SK-N-SH (cell line): ENCODE results near the gene KRTAP10-7. TPM values are rescaled to one million over a fixed set of nuclear protein-coding genes. Genes with fewer than 3 reads are reported as not detected.

Experiments
- CTCF ChIA-PET: fragments of 300-600, 350-600 bp; formaldehyde crosslinking; extraction: SDS; loops from one replicate; lab custom pipeline; 2021; lab: Yijun Ruan, JAX
- POLR2A ChIA-PET: fragments of 350-600 bp; sonication (Branson Sonifier 250); formaldehyde crosslinking; extraction: SDS; loops from one replicate; lab custom pipeline; 2020; ENCODE audit warnings: antibody characterized with exemption, inconsistent platforms; lab: Yijun Ruan, JAX
- DNase-seq: peaks from one replicate; pipeline ENCODE4 v3.0.0; 2012
- H2AFZ ChIP-seq: fragments of 200-600 bp; sonication (generic); 2 replicates; pipeline ENCODE4 v1.8.1; 2016; ENCODE audit warnings: antibody characterized with exemption, mild to moderate bottlenecking, low read depth
- H3F3A ChIP-seq: fragments of 200-600 bp; sonication (generic); replicated peaks from 2 replicates; pipeline ENCODE3; 2016; ENCODE audit warnings: antibody characterized with exemption, mild to moderate bottlenecking; ENCODE audit not compliant: insufficient read depth
- H3K27ac ChIP-seq, 2 experiments: fragments of 200-500 bp in 1 of 2; fragments of 200-600 bp in 1 of 2; sonication (Bioruptor generic) in 1 of 2; sonication (generic), shearing (Covaris generic) in 1 of 2; 2 replicates each; pipeline versions ENCODE4 v1.5.1 to v1.6.1; 2014 to 2016; ENCODE audit warnings: low read depth in 2 of 2, inconsistent platforms in 1 of 2, low read length in 1 of 2, mild to moderate bottlenecking in 1 of 2, mixed read lengths in 1 of 2
- H3K27me3 ChIP-seq: fragments of 200-600 bp; sonication (generic), shearing (Covaris generic); 2 replicates; pipeline ENCODE4 v1.6.1; 2016; ENCODE audit warnings: mixed run types; ENCODE audit not compliant: insufficient read depth
- H3K36me3 ChIP-seq, 2 experiments: fragments of 200-500 bp in 1 of 2; fragments of 200-600 bp in 1 of 2; sonication (Bioruptor generic) in 1 of 2; sonication (generic) in 1 of 2; replicated peaks in 1 of 2; 2 replicates each; pipeline versions ENCODE3 to v1.5.1; 2014 to 2016; ENCODE audit warnings: low read length in 1 of 2, mild to moderate bottlenecking in 1 of 2; ENCODE audit not compliant: insufficient read depth in 2 of 2, control insufficient read depth in 1 of 2
- H3K4me1 ChIP-seq, 2 experiments: fragments of 200-500 bp in 1 of 2; fragments of 200-600 bp in 1 of 2; sonication (Bioruptor generic) in 1 of 2; sonication (generic), shearing (Covaris generic) in 1 of 2; 2 replicates each; pipeline versions ENCODE4 v1.5.1 to v1.6.1; 2014 to 2016; ENCODE audit warnings: low read depth in 1 of 2, low read length in 1 of 2, mixed run types in 1 of 2; ENCODE audit not compliant: insufficient read depth in 2 of 2, control insufficient read depth in 1 of 2
- H3K4me2 ChIP-seq: fragments of 200-600 bp; sonication (generic), shearing (Covaris generic); 2 replicates; pipeline ENCODE4 v1.6.1; 2017; ENCODE audit warnings: mixed run types
- H3K4me3 ChIP-seq, 2 experiments: fragments of 200-500 bp in 1 of 2; fragments of 200-600 bp in 1 of 2; sonication (Bioruptor generic) in 1 of 2; sonication (generic), shearing (Covaris generic) in 1 of 2; 2 replicates each; pipeline versions ENCODE4 v1.5.1 to v1.8.1; 2014 to 2016; ENCODE audit warnings: low read depth in 2 of 2, inconsistent platforms in 1 of 2, low read length in 1 of 2, mild to moderate bottlenecking in 1 of 2, mixed read lengths in 1 of 2, moderate library complexity in 1 of 2
- H3K79me2 ChIP-seq: fragments of 200-600 bp; sonication (generic); 2 replicates; pipeline ENCODE4 v1.8.1; 2017; ENCODE audit warnings: mild to moderate bottlenecking; ENCODE audit not compliant: insufficient read depth
- H3K9ac ChIP-seq: fragments of 200-600 bp; sonication (generic); 2 replicates; pipeline ENCODE4 v1.6.1; 2017; ENCODE audit warnings: mixed run types
- H3K9me2 ChIP-seq: fragments of 200-600 bp; sonication (generic); 2 replicates; pipeline ENCODE4 v1.6.1; 2017; ENCODE audit warnings: mixed run types
- H3K9me3 ChIP-seq: fragments of 200-600 bp; sonication (generic); 2 replicates; pipeline ENCODE4 v1.6.1; 2017; ENCODE audit warnings: mixed run types, mild to moderate bottlenecking, moderate library complexity
- H4K20me1 ChIP-seq: fragments of 200-600 bp; sonication (generic); 2 replicates; pipeline ENCODE4 v1.6.1; 2017; ENCODE audit warnings: mild to moderate bottlenecking, mixed run types; ENCODE audit not compliant: insufficient read depth
- EZH2phosphoT487 ChIP-seq: fragments of 200-600 bp; sonication (generic); IDR thresholded peaks from 2 replicates; pipeline ENCODE4 v1.6.1; 2017; ENCODE audit warnings: low read depth, mixed run types, mild to moderate bottlenecking, antibody characterized with exemption, moderate library complexity, borderline replicate concordance
- GATA2 ChIP-seq: sonication (generic); formaldehyde crosslinking; IDR thresholded peaks from 2 replicates; pipeline ENCODE4 v1.5.0; 2020; ENCODE audit warnings: mild to moderate bottlenecking, missing genetic modification reagents
- MAX ChIP-seq: IDR thresholded peaks from 2 replicates; pipeline ENCODE4 v1.4.0; 2012; ENCODE audit warnings: low read depth
- NFIC ChIP-seq: IDR thresholded peaks from 2 replicates; pipeline ENCODE4 v1.4.0; 2012; ENCODE audit warnings: borderline replicate concordance
- RAD21 ChIP-seq: IDR thresholded peaks from 2 replicates; pipeline ENCODE4 v1.6.1; 2012; ENCODE audit warnings: mild to moderate bottlenecking, low read length
- RCOR1 ChIP-seq: fragments of 150-350 bp; IDR thresholded peaks from 2 replicates; pipeline ENCODE4 v1.6.1; 2017; ENCODE audit warnings: antibody characterized with exemption, low read length
- REST ChIP-seq: IDR thresholded peaks from 2 replicates; pipeline ENCODE4 v1.6.1; 2012; ENCODE audit warnings: mild to moderate bottlenecking, low read depth, low read length, moderate library complexity
- TCF12 ChIP-seq: IDR thresholded peaks from 2 replicates; pipeline ENCODE4 v1.4.0; 2012
- TEAD4 ChIP-seq: IDR thresholded peaks from 2 replicates; pipeline ENCODE4 v1.4.0; 2012; ENCODE audit warnings: mild to moderate bottlenecking, borderline replicate concordance; ENCODE audit not compliant: insufficient read depth
- WGBS: methylation state at CpG from one replicate; pipeline ENCODE4 v1.1.6; 2017; ENCODE audit warnings: low lambda C conversion rate; 5-methylcytosine and 5-hydroxymethylcytosine counted together
- polyA plus RNA-seq, 3 experiments: library from polyadenylated mRNA; depleted of rRNA; stranded (reverse); fragments of >200 nt; gene quantifications; 2 replicates each; pipeline ENCODE4 v1.2.3, GENCODE V29; 2012

The KRTAP10-7 gene
- polyA plus RNA-seq, 1 of the 3 experiments (the other 2 are of a cell fraction) = not detected

- Histone ChIP-seq H3K9me3 (peaks cover 11% of the 10 kb centered on the region; the same call in 1 of the 2 replicates), H2AFZ (no peak overlapping the region), H3K4me2 (no peak overlapping the region), H4K20me1 (no peaks in the 10 kb centered on the region), H3K36me3 (no peaks in the 10 kb centered on the region), H3K27ac (no peak overlapping the region), H3K4me1 (no peaks in the 10 kb centered on the region; a peak in 1 of 4 replicates), H3K9me2 (no peaks in the 10 kb centered on the region), H3K4me3 (no peak overlapping the region), H3K9ac (no peak overlapping the region), H3K27me3 (peaks cover 11% of the 10 kb centered on the region; the same call in 1 of the 2 replicates), H3K79me2 (no peaks in the 10 kb centered on the region), H3F3A (no peaks in the 10 kb centered on the region)
- DNase-seq = no peak
- no peak for TF ChIP-seq TEAD4
- no peak for TF ChIP-seq TCF12
- no peak for TF ChIP-seq RAD21
- CTCF ChIA-PET = interaction anchor here (4.4 kb wide), 1 partner anchor 165 kb away, joined by 15 read pairs; no protein-coding TSS in a partner anchor
- POLR2A ChIA-PET = no interaction called here
- WGBS = 13% methylated on average over 9 of the region's 18 CpGs
These were observed 28.5 kb downstream of the KRTAP10-7 start for GRCh38 chr21:44628707-44629391.

GRCh38 chr21:44630440-44630839, 30.0 kb downstream of the KRTAP10-7 start:
- Histone ChIP-seq H3K79me2 (no peaks in the 10 kb centered on the region), H3K9me3 (0 out of 2 replicates have a peak, but pooled peaks cover 6% of the 10 kb centered on the region), H3K9ac (no peak overlapping the region), H3K4me1 (no peaks in the 10 kb centered on the region; a peak in 1 of 4 replicates), H2AFZ (no peak overlapping the region), H3K9me2 (no peaks in the 10 kb centered on the region), H3K27me3 (peaks cover 11% of the 10 kb centered on the region; the same call in 1 of the 2 replicates), H3K36me3 (no peaks in the 10 kb centered on the region), H3K4me2 (no peak overlapping the region), H4K20me1 (no peaks in the 10 kb centered on the region), H3F3A (no peaks in the 10 kb centered on the region), H3K4me3 (no peak overlapping the region), H3K27ac (no peak overlapping the region)
- TF ChIP-seq EZH2phosphoT487 (no peak), TEAD4 (no peak), REST (no peak), RCOR1 (no peak), TCF12 (no peak), GATA2 (CRISPR knock-in tag) (no peak), NFIC (no peak), MAX (no peak)
- POLR2A ChIA-PET = no interaction called here
- 86% methylated on average over 2 of the region's 2 CpGs for WGBS
- CTCF ChIA-PET = no interaction called here
- no peak for DNase-seq
